Fibroblast of peridontal ligament (primary cell): Measurements from ENCODE around the gene MKRN2.
"Not testable (repeated sequence)": the region's sequence is repeated elsewhere in the genome, so short reads cannot be mapped to it uniquely, and the experiment has no call there.

Experiments used
- DNase-seq: peaks from one replicate; pipeline ENCODE4 v3.0.0-alpha.2; 2010; ENCODE audit errors: extremely low read depth

Gene MKRN2, protein sequence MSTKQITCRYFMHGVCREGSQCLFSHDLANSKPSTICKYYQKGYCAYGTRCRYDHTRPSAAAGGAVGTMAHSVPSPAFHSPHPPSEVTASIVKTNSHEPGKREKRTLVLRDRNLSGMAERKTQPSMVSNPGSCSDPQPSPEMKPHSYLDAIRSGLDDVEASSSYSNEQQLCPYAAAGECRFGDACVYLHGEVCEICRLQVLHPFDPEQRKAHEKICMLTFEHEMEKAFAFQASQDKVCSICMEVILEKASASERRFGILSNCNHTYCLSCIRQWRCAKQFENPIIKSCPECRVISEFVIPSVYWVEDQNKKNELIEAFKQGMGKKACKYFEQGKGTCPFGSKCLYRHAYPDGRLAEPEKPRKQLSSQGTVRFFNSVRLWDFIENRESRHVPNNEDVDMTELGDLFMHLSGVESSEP

DNA sequence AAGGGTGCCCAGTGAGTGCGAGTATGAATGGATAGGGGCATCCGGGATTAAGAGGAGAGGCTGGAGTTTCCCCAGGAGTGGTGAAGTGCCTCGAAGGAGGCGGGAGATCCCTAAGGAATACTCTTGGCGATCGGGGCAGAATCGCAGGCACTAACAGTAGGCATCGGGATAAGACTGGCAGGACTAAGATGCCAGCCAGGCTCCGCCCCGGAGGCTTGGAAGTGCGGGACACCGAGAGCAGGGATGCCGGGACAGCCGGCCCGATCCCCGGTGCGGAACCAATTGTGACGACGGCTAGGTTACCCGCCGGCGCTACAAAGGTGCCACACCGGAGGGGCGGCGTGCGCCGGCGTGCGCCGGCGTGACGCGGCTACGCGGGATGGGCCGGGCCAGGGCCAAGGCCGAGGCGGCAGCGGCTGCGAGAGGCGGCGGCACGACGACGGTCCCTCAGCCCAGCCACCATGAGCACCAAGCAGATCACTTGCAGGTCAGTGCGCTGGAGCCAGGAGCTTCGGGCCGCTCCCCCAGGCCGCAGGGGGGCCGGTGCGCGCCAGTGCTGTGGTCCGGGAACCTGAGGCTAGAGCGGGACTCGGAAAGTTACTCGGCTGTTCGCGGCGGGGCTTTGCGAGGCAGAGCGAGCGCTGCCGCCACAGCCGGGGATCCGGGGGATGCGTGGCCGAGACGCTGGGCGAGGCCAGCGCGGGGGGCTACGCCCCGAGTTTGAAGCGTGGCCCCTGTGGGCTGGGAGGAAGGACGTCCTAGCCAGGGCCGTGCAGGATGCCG, at the start of gene MKRN2:
TSS of gene MKRN2 (plus strand) at position 398 of the 783 bp plus-strand sequence. CDS start at position 462, 64 bp downstream.
- peak; percentile 80 for DNase-seq

DNA sequence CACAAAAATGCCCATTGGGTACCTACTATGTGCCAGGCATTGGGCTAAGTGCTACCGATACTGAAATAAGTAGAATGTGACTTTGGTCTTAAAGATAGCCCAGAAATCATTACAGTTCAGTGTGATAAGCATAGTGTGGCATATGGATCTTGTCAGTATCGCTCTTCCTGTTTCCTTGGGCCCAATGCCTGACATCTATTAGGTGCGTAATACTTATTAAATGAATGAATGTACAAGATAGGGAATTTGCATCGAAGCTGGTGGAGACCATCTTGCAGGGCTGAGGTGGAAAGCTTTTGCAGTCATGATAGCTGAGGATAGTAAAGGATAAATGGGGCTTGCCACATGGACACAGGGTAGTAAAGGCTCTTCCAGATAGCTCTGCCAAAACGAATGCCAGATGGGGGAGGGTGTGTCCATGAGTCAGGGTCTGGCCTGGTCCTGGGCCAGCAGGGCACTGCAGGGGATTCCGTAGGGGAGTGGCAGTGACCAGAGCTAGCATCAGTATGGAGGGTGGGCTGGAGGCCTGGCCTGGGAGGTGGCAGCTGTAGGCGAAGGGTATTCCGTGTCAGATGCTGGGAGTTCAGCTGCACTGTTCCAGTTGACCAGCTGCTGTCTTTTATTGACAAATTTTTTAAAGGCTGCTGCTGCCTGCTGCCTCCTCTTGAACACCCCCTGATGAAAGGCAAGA, 49.2 kb upstream of the MKRN2 start:
- peak; percentile 54 for DNase-seq

DNA sequence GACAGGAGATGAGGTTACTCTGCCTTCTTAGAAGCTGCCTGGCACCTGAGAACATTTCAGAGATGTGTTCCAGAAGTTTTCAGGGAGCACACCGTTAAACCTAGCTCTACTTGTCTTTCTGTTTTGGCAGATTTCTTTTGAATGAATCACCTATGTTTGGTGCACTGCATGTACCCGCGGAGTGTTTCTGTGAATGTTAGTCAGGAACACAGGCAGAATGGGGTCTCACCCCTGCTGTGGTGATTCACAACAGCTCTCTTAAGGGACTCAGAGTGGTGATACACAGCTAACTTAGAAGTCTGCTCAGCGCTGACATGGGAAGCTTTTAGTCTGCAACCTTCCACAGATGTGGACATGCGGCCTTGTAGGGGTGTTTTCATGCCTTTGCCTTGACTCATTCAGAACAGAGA, 48.6 kb upstream of the MKRN2 start:
- DNase-seq: peak; percentile 97

DNA sequence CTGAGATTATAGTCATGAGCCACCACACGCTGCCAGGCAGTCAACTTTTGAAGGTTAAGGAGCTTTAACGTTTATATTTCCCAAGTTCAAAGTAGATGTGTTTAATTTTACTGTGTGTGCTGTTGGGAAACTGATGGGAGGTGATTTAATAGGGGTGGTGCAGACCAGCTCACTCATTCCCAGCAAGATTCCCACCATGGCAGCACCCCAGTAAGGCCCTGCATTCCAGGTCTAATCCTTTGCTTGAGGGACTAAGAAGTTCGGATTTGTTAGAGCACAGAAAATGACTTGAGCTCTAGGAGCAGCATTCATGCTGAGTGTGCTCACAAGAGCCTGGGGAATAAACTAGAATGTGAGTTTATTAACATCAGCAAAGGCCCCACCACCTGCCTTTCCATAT, 47.4 kb upstream of the MKRN2 start:
- DNase-seq: no peak

DNA sequence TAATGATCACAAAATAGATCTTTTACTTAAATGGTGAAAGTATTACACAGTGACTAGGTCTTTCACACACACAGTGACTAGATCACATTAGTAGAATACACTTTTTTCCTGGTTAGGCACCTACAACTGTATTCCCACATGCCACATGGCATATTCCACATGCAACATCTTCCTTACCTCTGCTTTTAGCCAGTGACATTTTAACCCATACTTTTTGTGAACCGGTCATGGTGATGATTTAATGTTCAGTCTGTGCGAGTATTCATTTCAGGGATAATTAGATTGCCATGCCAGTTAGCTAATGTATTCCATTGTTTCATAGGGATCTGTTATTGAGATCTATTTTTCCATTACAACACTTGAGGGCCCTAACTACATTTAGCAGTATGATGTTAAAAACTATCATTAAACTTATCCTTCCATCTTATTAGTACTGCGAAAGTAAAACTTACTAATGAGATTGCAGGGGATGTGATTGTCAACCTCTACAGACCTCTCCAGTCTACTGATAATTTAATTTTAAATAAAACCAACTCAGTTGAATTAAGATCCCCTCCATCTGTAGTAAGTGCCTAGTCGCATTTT, 44.3 kb upstream of the MKRN2 start:
- no peak for DNase-seq

DNA sequence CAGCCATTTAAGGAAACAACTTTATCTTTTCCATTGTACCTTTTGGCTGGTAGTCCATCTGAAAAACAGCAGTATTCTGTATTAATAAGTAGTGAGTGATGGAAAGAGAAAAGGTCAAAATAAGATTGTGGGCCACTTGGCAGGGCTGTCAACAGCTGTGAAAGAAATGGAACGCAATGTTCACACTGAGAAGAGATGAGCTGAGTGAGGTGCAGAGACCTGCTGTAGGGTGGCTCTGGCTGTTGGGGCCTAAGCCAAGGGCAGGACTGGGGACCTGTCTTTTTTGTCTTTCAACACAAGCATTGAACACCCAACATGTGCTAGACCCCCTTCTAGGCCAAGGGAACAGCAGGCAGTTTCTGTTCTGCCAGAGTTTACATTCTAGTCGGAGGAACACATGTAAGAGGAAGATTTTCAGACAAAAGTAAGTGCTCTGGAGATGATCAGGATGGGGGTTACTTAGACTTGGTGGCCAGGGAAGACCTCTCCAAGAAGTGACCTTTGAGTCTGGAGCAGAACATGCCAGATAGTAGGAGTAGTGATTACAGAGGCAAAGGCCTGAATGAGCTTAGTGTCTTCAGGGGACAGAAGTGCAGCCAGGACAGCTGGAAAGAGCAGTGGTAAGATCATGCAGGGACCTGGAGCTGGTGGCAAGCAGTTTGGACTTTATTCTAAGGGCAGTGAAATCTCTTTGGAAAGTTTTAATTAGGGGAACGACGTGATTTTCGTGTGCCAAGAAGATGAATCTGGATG, 43.0 kb upstream of the MKRN2 start:
- no peak for DNase-seq

DNA sequence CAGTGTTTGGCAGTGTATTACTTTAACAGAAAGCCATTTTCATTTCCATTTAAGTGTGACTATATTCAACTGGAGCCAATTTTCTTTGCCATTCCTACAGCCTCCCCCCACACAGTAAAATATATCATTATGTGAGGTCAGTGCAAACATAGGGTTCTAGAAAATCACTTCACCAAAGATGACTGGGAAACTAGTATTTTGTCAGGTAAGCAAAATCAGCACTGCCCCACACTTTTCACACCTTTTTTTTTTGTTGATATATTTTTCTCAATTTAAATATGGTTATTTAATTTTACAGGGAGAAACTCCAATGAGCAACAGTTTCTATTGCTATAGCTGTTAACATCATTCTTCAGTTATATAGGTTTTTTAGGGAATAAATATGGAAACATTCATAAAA, 41.3 kb upstream of the MKRN2 start:
- no peak for DNase-seq

DNA sequence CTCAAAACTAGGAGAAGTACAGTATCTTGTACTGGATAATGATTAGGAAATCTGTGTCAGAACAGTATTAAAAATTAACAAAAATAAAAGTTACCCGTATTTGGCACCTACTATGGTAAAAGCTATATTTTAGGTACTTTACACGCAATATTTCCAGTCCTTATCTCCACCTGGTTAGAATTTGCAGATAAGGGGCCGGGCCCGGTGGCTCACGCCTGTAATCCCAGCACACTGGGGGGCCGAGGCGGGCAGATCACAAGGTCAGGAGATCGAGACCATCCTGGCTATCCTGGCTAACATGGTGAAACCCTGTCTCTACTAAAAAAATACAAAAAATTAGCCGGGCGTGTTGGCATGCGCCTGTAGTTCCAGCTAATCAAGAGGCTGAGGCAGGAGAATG, 40.0 kb upstream of the MKRN2 start:
- no peak for DNase-seq

DNA sequence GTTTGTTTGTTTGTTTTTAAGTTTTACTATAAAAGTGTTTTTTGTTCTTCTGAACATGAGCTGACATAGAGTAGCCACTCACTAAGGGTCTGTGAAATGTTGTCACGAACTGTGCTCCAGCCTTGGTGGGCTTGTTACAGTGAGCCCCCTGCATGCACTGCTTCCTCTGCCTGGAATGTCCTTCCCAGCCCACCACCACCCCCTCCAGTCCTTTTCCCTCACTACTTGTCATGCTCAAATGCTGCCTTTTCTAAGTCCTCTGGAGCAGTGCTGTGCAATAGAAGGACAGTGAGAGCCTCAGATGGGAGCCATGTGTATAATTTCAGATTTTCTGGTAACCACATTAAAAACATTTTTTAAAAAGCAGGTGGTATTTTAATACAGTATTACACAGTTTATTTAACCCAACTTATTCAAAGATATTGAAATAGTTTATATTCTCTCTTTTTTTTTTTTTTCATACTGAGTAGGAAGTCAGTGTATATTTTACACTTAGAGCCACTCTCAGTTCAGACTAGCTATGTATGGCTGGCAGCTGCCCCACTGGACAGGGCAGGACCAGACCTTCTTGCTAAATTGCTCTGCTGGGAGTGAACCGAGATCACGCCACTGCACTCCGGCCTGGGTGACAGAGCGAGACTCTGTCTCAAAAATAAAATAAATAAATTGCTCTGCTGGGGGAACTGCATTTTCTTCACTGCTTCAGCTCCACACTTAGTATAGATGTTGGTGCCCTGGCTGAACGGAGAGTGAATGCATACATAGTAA, 38.4 kb upstream of the MKRN2 start:
- no peak for DNase-seq

DNA sequence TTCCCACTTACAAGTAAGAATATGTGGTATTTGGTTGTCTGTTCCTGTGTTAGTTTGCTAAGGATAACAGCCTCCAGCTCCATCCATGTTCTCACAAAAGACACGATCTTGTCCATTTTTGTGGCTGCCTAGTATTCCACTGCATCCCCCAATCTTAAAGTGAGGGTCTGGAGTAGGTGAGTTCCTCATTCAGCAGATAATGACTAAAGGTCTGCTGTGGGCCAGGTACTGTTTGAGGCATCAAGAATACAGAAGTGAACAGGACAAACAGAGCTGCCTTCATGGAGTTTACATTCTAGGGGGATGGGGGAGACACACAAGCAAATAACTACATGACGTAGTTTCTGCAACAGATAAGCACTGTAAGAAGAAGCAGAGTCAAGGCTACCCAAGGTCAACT, 35.9 kb upstream of the MKRN2 start:
- no peak for DNase-seq

DNA sequence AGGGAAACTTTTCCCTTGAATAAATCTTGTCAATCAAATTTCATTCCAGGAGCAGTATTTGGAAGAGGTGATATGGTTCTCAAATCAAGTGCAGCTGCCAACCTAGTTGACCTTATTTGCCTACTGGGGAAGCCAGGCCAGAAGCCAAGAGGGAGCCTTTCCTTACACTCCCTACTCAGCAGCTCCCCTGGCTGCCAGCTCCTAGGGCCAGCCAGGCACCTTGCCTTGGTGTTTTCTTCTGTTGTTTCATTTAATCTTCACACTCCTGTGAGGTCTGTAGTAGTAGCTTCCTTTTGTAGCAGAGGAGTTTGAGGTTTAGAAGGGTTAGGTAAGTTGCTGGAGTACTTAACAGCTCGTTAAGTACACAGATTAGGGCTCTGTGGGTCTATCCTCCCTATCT, 34.2 kb upstream of the MKRN2 start:
- no peak for DNase-seq

DNA sequence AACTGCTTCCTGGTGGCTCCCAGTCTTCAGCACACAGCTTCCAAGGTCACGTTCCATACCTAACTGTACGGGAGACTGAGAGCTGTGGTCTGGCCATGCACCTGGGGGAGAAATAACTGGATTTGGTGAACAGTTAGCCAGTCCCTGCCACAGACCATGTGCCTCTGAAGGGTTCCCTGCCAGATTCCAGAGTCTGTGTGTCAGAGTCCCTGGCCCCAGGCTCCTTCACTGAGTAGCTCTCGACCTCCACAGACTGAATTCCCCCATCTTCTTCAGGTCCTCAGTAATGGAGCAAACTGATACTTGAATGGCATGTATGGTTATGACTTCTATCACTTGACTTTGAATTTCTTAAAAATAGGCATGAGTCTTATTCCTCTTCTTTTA, 29.1 kb upstream of the MKRN2 start:
- no peak for DNase-seq

DNA sequence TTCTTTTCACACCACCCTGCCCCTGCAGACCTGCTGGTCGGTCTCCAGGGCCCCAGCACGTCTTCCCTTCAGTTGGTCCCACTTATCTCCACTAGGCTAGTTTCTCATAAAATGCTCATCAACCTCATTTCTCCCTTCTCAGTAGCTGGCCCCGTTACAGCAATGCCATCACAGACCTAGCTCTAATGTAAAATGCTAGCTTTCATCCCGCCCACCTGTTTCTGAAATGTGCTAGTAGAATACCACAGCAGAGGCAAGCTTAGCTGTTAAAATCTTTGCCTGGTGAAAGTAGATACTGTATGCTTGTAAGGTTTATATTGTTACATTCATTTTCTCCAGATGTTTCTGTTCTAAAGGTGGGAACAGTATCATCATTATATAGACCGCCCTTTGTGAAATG, 24.7 kb upstream of the MKRN2 start:
- no peak for DNase-seq

DNA sequence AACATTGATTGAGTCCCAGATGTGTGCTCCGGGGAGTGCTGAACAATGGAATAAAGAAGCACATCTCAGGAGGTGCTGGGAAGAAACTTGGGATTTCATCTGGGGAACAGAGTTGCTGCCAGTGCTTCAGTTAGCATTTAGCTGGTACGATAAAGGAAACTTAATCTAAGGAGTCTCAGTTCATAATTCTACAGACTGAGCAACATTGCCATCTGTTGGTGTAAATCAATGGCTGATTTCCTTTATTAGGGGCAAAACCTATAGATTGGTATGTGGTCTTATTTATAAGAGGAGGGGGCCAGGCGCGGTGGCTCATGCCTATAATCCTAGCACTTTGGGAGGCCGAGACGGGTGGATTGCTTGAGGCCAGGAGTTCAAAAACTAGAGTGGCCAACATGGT, 20.5 kb upstream of the MKRN2 start:
- peak; percentile 45 for DNase-seq

DNA sequence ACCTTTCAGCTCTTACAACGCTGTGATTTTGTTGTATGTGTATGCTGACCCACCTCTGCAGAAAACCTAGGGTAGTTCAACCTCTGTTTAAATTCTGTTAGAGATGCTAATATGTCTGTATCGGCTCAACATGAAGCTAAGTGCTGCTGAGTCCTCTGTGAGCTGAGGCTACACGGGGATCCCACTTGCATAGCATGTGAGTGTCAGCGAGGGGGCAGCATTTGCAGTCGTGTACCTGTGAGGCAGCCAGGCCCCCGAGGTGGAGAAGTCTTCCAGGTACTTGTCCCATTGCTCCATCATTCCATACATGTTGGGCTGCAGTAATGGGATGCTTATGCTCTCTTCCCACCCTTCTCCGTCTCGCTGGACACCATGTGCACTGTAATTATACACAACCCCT, 15.3 kb upstream of the MKRN2 start:
- DNase-seq: no peak

DNA sequence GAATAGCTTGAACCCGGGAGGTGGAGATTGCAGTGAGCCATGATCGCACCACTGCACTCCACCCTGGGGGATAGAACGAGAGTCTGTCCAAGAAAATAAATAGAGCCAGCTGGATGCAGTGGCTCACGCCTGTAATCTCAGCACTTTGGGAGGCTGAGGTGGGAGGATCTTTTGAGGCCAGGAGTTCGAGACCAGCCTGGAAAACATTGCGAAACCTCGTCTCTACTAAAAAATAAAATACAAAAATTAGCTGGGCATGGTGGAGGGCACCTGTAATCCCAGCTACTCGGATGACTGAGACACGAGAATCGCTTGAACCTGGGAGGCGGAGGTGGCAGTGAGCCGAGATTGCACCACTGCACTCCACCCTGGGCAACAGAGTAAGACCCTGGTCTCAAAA, 13.4 kb upstream of the MKRN2 start:
- DNase-seq: not testable (repeated sequence)

DNA sequence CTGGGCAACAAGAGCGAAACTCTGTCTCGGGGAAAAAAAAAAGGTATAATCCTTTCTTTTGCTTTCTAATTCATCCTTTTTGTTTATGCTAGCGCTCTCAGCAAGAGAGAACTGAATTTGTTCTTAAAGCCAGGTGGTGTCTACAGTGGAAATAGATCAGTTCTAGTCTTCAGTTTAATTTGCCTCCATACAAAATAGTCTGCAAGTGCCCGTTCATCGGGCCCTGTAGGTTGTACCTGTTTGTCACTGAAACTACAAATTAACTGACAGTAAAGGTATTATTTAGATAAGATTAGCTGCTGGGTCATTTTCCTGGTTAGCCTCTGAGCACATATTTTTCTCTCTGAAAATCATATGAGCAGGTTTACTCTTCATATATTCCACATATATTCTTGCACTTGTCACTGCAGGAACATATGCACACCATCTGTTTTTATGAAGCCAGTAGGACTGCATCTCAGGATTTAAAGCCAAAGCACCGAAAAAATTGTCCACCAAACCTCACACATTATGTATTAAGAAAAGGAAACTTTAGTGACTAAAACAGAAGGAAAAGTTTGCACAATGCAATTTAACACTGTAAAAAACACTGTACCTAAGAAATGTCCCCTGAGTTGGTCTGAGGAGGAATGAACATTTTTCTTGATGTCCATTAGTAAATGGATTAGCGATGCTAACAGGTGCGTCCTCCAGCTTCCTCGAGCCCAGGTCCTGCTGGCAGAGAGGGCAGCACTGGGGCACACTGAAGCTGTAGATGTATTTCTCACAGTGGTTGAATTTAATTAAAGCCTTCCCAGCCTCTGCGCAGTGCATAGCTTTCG, 12.0 kb upstream of the MKRN2 start:
- DNase-seq: no peak

DNA sequence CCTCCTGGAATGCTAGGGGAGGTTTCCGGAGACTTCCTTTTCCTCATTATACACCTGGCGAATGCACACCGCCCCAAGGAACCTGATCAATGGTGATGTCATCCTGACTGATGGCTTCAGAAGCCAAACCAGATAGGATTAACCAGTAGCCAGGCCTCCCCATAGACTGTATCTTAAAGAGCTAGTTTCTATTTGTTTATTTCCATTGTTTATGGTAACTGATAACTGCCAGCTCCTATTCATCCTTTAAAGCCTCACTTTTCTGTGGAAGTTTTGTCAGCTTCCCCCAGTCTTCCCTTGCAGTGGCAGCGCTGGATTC, 11.5 kb upstream of the MKRN2 start, which contains the start of gene MKRN2OS:
TSS of gene MKRN2OS (minus strand) at position 27 of the 319 bp plus-strand sequence. CDS start 35 bp downstream, outside the sequence.
- no peak for DNase-seq

DNA sequence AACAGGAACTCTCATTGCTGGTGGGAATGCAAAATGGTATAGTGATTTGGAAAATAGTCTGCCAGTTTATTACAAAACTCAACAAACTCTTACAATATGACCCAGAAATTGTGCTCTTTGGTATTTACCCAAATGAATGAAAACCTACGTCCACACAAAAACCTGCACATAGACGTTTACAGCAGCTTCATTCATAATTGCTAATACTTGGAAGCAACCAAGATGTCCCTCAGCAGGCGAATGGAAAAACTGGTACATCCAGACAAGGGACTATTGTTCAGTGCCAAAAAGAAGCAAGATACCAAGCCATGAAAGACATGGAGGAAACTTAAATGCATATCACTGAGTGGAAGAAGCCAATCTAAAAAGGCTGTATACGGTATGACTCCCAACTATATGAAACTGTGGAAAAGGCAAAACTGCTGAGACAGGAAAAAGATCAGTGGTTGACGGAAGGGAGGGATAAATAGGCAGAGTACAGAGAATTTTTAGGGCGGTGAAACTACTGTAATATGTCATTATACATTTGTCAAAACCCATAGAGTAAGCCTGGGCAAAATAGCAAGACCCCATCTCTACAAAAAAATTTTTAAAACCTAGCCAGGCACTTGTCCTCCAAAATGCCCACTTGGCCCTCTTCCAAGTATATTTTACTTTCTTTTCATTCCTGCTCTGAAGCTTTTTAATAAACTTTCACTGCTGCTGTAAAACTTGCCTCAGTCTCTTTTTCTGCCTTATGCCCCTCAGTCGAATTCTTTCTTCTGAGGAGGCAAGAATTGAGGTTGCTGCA, 6.7 kb upstream of the MKRN2 start:
- no peak for DNase-seq
